GM19193 (cell line): ENCODE measurements around the gene RPL22L1.

Experiments used
- POLR2A ChIP-seq: IDR thresholded peaks from 4 replicates; pipeline ENCODE4 v1.6.1; 2011; ENCODE audit not compliant: insufficient read depth, insufficient read length; ENCODE audit errors: extremely low read depth

The RPL22L1 gene

DNA sequence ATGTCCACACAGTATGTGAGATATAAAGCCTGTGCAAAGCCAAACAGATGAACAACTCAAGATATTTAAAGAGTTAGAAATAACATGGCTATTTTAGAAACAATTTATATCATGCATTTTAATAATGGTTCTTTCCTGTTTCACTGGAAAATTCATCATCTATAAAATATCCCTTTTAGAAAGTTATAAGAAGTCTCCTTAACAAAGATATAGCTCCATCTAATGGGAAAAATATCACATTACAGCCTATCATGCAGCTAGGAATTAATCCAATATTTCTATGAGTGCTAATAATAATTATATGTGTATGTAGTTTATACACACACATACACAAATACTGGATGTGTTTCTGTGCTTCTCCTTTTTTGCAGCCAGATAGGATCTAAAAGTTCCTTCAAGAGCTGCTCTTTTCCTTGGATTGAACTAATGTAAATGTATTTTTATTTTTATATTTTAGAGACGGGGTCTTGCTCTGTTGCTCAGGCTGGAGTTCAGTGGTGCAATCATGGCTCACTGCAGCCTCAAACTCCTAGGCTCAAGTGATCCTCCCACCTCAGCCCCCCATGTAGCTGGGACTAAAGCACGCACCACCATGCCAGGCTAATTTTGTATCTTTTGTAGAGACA, 21.6 kb downstream of the RPL22L1 start:
- no peak for TF ChIP-seq POLR2A

DNA sequence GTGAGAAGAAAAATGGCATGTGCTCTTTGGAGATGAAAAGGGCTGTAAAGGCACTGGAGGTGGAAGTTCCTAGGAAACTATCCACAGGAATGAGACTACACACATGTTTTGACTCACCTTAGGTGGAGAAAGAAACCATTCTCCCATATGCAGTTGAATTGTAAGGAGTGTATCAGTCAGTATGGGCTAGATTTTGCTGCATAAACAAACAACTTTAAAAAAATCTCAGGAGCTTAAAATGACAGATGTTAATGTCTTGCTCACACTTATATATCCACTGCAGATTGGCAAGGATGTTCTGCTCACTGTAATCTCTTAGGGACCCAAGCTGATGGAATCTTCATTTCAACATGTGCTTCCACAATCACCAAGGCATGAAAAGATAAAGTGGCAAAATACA, 25.6 kb downstream of the RPL22L1 start:
- no peak for TF ChIP-seq POLR2A

DNA sequence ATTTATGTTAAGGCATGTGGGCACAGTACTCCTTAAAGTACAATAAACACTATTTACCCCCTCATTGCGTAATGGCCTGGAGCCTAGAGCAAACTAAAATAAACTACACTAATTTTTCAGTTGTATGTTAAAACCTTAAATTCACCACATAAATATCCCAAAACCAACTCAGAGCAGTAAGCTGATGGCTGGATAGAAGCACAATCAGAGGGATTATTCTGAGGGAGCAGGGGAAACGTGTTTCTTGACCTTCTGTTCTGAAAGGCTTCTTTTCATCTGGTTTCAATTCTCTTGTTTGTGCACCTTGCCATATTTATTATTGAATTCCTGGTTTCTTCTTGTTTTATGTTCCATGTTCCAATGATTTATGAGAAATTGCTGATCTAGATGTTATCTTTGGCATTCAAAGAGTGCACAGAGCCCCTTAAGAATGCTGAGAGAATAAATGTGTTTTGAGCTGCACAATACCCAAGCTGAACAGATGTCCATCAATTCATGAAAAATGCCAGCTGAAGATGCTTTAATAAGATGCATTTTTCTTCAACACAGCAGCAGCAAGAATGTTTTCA, 29.6 kb downstream of the RPL22L1 start:
- TF ChIP-seq POLR2A: no peak

DNA sequence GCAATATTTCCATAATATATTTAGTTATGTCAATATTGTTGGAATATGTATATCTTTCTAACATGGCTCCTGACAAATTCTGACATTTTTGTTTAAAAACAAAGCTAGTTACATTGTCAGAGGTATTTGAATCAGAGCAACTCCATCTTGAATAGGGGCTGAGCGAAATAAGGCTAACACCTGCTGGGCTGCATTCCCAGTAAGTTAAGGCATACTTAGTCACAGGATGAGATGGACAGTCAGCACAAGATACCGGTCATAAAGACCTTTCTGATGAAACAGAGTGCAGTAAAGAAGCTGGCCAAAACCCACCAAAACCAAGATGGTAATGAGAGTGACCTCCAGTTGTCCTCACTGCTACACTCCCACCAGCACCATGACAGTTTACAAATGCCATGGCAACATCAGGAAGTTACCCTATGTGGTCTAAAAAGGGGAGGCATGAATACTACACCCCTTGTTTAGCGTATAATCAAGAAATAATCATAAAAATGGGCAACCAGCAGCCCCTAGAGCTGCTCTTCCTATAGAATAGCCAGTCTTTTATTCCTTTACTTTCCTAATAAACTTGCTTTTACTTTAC, 30.4 kb downstream of the RPL22L1 start:
- TF ChIP-seq POLR2A: no peak

DNA sequence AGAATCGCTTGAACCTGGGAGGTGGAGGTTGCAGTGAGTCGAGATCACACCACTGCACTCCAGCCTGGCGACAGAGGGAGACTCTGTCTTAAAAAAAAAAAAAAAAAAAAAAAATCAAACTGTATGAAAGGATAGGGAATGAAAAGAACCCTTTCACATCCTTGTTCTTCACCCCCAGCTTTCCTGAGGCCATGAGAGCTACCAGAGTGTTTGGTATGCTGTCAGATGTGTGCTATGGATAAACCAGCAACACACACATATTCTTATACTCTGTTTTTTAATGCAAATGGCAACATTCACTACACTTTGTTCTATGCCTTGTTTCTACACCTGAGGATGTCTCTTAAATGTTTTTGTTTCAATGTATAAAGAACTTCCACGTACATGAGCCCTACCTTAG, 33.5 kb downstream of the RPL22L1 start:
- TF ChIP-seq POLR2A: no peak

DNA sequence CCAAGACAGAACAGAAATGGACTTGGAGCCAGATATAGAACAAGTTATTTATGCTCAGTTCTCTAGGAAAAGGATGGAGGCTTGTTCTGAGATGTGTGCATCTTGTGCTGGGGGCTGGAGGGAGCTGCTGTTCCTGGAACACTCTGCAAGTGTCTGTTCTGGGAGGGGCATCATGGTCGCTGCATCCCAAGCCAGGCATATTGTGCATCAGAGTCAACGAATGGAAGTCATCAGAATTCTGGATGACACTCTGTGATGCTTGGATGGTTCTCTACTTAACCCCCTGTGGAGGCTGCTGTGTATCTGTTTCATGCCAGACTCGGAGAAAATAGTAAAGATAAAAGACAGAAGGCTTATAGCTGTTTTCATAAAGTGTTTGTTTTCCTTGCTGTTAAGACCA, 34.7 kb downstream of the RPL22L1 start:
- no peak for TF ChIP-seq POLR2A

DNA sequence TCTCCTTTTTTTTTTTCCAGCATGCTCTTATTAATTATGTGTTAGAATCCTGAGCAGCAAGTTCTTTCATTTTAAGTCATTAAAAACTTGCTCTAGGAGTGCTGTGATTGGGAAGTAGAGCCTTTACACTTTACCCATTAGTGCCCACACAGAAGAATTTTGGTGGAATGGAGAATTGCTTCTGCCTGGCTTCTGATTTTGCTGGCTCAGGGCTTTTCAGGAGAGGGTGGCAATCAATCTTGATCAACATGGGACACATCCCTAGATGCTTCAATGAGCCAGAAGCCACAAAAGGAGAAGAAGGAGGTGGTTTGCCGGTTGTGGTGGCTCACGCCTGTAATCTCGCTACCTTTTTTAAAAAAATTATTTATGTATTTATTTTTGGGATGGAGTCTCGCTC, 39.4 kb downstream of the RPL22L1 start:
- no peak for TF ChIP-seq POLR2A

DNA sequence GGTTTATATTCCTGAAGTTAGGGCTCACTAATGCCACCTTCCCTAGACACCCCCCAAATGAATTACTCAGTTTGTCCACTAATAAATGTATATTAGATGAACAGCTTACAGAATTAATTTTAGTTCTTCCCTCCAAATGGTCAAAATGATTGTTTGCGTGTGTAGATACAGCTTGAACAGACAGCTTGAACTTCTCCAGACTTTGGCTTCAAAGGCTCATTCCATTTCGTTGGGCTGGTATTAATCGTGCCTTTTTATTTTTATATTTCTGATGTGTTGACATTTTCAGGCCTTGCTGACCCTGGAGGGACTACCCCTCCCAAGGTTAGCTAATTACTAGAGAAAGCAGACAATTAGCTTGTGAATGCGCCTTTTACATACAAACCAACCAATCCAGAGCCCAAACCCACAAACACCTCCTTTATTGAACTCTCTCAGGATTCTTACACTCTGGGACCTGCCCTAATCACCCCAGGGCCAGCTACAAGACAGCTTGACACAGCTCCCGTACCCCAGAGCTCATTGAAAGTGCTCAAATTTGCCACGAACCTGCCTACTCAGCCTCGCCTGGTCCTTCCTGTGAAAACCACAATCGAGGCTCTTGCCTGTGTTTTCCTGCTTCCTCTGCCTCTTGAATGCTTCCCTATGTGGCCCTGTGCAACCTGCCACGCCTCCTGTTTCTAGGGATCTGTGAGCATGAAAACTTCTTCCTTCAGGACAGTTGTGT, 40.3 kb downstream of the RPL22L1 start:
- TF ChIP-seq POLR2A: no peak

DNA sequence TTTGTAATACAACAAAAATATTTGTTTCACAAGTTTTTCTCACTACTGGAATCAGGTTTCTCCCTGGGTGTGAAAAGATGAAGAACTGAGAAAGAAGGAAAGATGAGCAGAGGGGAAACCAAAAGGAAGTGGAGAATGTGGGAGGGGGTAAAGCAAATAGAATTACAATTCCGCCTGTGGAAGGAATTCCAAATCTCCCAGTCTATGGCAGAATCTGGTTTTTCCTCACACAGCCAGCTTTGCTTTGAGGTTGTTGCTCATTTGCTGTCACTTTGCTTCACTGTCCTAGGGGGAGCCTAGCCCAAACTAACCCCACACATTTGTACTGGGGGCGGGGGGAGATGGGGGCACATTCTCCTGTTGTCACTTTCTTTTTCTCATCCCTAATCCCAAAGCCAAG, 43.9 kb downstream of the RPL22L1 start:
- TF ChIP-seq POLR2A: no peak

DNA sequence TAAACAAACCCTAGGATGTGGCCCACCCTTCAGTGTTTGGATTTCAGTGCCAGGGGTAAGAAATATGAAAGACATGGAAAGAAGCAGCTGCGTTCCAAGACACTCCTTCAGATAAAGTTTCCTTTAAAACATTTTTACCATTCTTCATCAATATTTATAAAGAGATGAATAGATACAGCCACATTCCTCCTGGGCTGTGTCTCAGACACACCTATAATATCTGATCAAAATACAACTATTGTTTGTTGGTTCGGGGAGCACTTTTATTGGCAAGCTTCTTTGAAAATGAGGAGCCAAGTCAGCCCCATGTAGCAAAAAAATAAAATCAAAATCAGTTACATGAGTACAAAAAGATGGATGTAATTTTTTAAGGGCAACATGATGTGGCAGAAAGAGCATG, 53.2 kb downstream of the RPL22L1 start:
- TF ChIP-seq POLR2A: no peak

DNA sequence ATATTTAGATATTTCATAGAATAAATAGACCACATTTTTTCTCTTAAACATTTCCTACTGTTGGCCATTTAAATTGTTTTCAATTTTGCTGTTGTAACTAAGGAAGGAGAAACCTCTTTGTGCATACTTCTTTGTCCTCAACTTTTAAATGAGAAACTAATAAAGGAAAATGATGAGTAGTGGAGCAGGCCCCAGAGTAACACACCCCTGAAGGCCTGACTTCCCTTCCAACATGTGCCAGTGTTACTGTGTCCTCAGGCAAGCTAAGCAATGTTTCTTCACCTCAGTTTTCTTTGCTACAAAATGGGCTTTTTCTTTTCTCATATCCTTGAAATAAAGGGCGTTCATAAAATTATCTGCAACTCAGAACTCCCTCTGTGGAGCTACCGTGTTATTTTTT, 53.7 kb downstream of the RPL22L1 start:
- no peak for TF ChIP-seq POLR2A

DNA sequence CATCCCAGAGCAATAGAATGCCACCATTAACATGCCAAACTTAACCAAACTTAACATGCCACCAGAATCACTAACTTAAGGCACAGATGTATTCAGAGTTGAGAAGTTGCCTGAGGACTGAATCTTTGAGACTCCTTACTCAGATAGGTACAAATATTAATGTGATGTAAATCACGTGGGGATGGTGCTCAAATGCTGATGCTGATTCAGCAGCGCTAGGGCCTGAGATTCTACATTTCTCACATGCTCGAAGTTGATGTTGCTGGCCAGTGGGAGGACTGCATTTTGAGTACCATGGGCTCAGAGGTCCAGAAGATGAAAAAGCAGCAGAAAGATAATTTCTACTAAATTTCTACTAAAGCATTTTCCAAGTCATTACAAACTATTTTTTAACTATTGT, 54.1 kb downstream of the RPL22L1 start:
- no peak for TF ChIP-seq POLR2A

DNA sequence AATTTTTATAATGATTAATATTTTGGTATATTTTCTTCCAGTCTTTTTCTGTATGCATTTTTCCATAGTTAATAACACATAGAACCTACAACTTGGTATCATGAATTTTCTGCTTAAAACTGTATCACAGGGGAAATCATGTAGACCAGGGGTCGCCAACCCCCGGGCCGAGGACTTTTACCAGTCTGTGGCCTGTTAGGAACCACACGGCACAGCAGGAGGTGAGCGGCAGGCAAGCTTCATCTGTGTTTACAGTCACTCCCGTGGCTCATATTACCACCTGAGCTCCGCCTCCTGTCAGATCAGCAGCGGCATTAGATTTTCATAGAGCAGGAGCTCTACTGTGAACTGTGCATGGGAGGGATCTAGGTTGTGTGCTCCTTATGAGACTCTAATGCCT, 54.7 kb downstream of the RPL22L1 start:
- no peak for TF ChIP-seq POLR2A
